PC-3 (cell line): ENCODE results near the gene IRGQ. TPM values are rescaled to one million over a fixed set of nuclear protein-coding genes. Genes with fewer than 3 reads are reported as not detected.

Experiments used
- ATAC-seq: fragments of 200-7000 bp; cut with Tn5 transposase; 2 replicates; pipeline ENCODE4 v1.9.1; 2020; ENCODE audit warnings: mild to moderate bottlenecking, moderate library complexity
- BruUV-seq: library from RNA; stranded (reverse); fragments of 400-500 nt; replicated peaks from 2 replicates; lab custom pipeline; 2021; lab: Mats Ljungman, UMichigan
- CTCF ChIA-PET: fragments of 300-600 bp; sonication (Branson Sonifier 250); formaldehyde crosslinking; loops from one replicate; lab custom pipeline; 2022; ENCODE audit warnings: antibody characterized with exemption; lab: Charles Lee
- POLR2A ChIA-PET: fragments of 300-600 bp; sonication (Branson Sonifier 250); formaldehyde crosslinking; loops from one replicate; lab custom pipeline; 2022; ENCODE audit warnings: antibody characterized with exemption; ENCODE audit not compliant: unreplicated experiment; lab: Charles Lee
- DNase-seq: peaks from one replicate; pipeline ENCODE4 v3.0.0-alpha.2; 2015
- H2AFZ ChIP-seq: fragments of 300-600 bp; sonication (generic); 2 replicates; pipeline ENCODE4 v1.6.0; 2016; ENCODE audit warnings: antibody characterized with exemption, low read length
- H3F3A ChIP-seq: fragments of 300-600 bp; sonication (generic); one replicate; pipeline ENCODE4 v1.6.0; 2017; ENCODE audit warnings: antibody characterized with exemption, low read length, control low read depth, mild to moderate bottlenecking; ENCODE audit not compliant: unreplicated experiment
- H3K27ac ChIP-seq: fragments of 300-600 bp; sonication (generic); 2 replicates; pipeline ENCODE4 v1.5.1; 2016; ENCODE audit warnings: mild to moderate bottlenecking, low read length
- H3K27me3 ChIP-seq: fragments of 300-600 bp; sonication (generic); 2 replicates; pipeline ENCODE4 v1.6.1; 2016; ENCODE audit warnings: low read length, mixed read lengths
- H3K36me3 ChIP-seq: fragments of 300-600 bp; sonication (generic); 2 replicates; pipeline ENCODE4 v1.6.1; 2016; ENCODE audit warnings: low read depth, mixed run types, low read length, mixed read lengths
- H3K4me1 ChIP-seq: fragments of 300-600 bp; sonication (generic); 2 replicates; pipeline ENCODE4 v1.5.1; 2016; ENCODE audit warnings: low read length; ENCODE audit not compliant: insufficient read depth
- H3K4me2 ChIP-seq: fragments of 300-600 bp; sonication (generic); 2 replicates; pipeline ENCODE4 v1.6.0; 2016; ENCODE audit warnings: low read length
- H3K4me3 ChIP-seq: fragments of 300-600 bp; sonication (generic); 2 replicates; pipeline ENCODE4 v1.5.1; 2016; ENCODE audit warnings: mild to moderate bottlenecking, low read length, mixed read lengths
- H3K79me2 ChIP-seq: fragments of 300-600 bp; sonication (generic); 2 replicates; pipeline ENCODE4 v1.6.1; 2017; ENCODE audit warnings: low read length, mixed read lengths
- H3K9ac ChIP-seq: fragments of 300-600 bp; sonication (generic); 2 replicates; pipeline ENCODE4 v1.6.0; 2016; ENCODE audit warnings: mild to moderate bottlenecking, low read length
- H3K9me2 ChIP-seq: fragments of 300-600 bp; sonication (generic); replicated peaks from 2 replicates; pipeline ENCODE4 v1.6.1; 2016; ENCODE audit warnings: mixed run types, low read length, mixed read lengths
- H3K9me3 ChIP-seq: fragments of 300-600 bp; sonication (generic); 2 replicates; pipeline ENCODE4 v1.6.1; 2016; ENCODE audit warnings: low read length, mixed read lengths
- H4K20me1 ChIP-seq: fragments of 300-600 bp; sonication (generic); 2 replicates; pipeline ENCODE4 v1.6.1; 2016; ENCODE audit warnings: low read length, mixed read lengths
- CTCF ChIP-seq: fragments of 300-600 bp; sonication (generic); conservative IDR thresholded peaks from 2 replicates; pipeline ENCODE4 v1.5.1; 2017; ENCODE audit warnings: antibody characterized with exemption, low read depth, mild to moderate bottlenecking, low read length
- EZH2 ChIP-seq: fragments of 300-600 bp; sonication (generic); IDR thresholded peaks from one replicate; pipeline ENCODE4 v1.6.1; 2017; ENCODE audit warnings: antibody characterized with exemption, mild to moderate bottlenecking, low read length; ENCODE audit not compliant: unreplicated experiment
- EZH2phosphoT487 ChIP-seq: fragments of 300-600 bp; sonication (generic); IDR thresholded peaks from 2 replicates; pipeline ENCODE4 v1.6.1; 2018; ENCODE audit warnings: mild to moderate bottlenecking, antibody characterized with exemption, low read length, borderline replicate concordance
- intact Hi-C: fragments of 100-400 bp; cut with micrococcal nuclease; formaldehyde crosslinking; loops from 2 replicates; pipeline ENCODE4 v1.9.0; 2023
- total RNA-seq: library from RNA; depleted of rRNA; stranded (reverse); fragments of >200 nt; gene quantifications from 2 replicates; pipeline ENCODE4 v1.2.3, GENCODE V29; 2014

Gene IRGQ
- total RNA-seq, 1 experiment from 2014 or later = 12.5 TPM

- Histone ChIP-seq H3K9ac (no peak overlapping the region), H3K4me2 (no peak overlapping the region)
- CTCF ChIA-PET = no interaction called here
These were observed 51.9 kb downstream of the IRGQ start for GRCh38 chr19:43544077-43544476.

GRCh38 chr19:43541920-43542650, 53.8 kb downstream of the IRGQ start:
- no peaks in the 10 kb centered on the region for H4K20me1 ChIP-seq
- DNase-seq (no peak), ATAC-seq (no peak)
- no peak overlapping the region for H3K4me3 ChIP-seq
- no peak overlapping the region for H3K9ac ChIP-seq
- TF ChIP-seq EZH2phosphoT487 (no peak), CTCF (no peak), EZH2 (no peak)
- ChIA-PET POLR2A (no interaction called here), CTCF (no interaction called here)
- H3K27me3 ChIP-seq = no peaks in the 10 kb centered on the region
- no peaks in the 10 kb centered on the region for H3K9me3 ChIP-seq
- peaks cover 7% of the 10 kb centered on the region for H3K36me3 ChIP-seq
- no peak overlapping the region for H3K27ac ChIP-seq
- H3K4me2 ChIP-seq = no peak overlapping the region
- no peaks in the 10 kb centered on the region for H3F3A ChIP-seq
- H3K4me1 ChIP-seq = no peaks in the 10 kb centered on the region
- no TSS peak for BruUV-seq
- intact Hi-C loops = no loop called here
- no peaks in the 10 kb centered on the region for H3K79me2 ChIP-seq
- no peaks in the 10 kb centered on the region for H3K9me2 ChIP-seq
- no peak overlapping the region for H2AFZ ChIP-seq

More at GRCh38 chr19:43544077-43544476, 51.9 kb downstream of the IRGQ start:
- H3K27ac ChIP-seq = no peak overlapping the region
- H3K9me3 ChIP-seq = no peaks in the 10 kb centered on the region
- POLR2A ChIA-PET = no interaction called here
- no peaks in the 10 kb centered on the region for H3F3A ChIP-seq
- no peaks in the 10 kb centered on the region for H3K27me3 ChIP-seq
- no peak for TF ChIP-seq EZH2
- no peak for TF ChIP-seq EZH2phosphoT487
- no peak for TF ChIP-seq CTCF
- no peaks in the 10 kb centered on the region for H3K9me2 ChIP-seq
- no peak overlapping the region for H3K4me3 ChIP-seq
- H4K20me1 ChIP-seq = no peaks in the 10 kb centered on the region
- no peaks in the 10 kb centered on the region for H3K4me1 ChIP-seq
- no peaks in the 10 kb centered on the region for H3K79me2 ChIP-seq
- no peak overlapping the region for H2AFZ ChIP-seq
- BruUV-seq = no TSS peak
- ATAC-seq = no peak
- DNase-seq = no peak
- intact Hi-C loops = no loop called here
- peaks cover 6% of the 10 kb centered on the region for H3K36me3 ChIP-seq

- no peaks in the 10 kb centered on the region for H3K27me3 ChIP-seq
- ATAC-seq (no peak), DNase-seq (no peak)
- no peaks in the 10 kb centered on the region for H3F3A ChIP-seq
- TF ChIP-seq EZH2phosphoT487 = no peak
- no peak for TF ChIP-seq CTCF
- TF ChIP-seq EZH2 = no peak
- H3K79me2 ChIP-seq = no peaks in the 10 kb centered on the region
- no peaks in the 10 kb centered on the region for H4K20me1 ChIP-seq
- ChIA-PET CTCF (no interaction called here), POLR2A (no interaction called here)
- no peak overlapping the region for H3K4me3 ChIP-seq
- H3K27ac ChIP-seq = no peak overlapping the region
- H3K9me2 ChIP-seq = no peaks in the 10 kb centered on the region
- H3K36me3 ChIP-seq = peaks cover 7% of the 10 kb centered on the region
- intact Hi-C loops = no loop called here
- no peaks in the 10 kb centered on the region for H3K4me1 ChIP-seq
- H3K9me3 ChIP-seq = no peaks in the 10 kb centered on the region
- no TSS peak for BruUV-seq
- H3K9ac ChIP-seq = no peak overlapping the region
- no peak overlapping the region for H2AFZ ChIP-seq
- no peak overlapping the region for H3K4me2 ChIP-seq
These were observed 55.6 kb downstream of the IRGQ start for GRCh38 chr19:43540381-43540780.
